T47D (cell line): Measurements from ENCODE around the gene WASF1.

Experiments used
- DNase-seq, 2 experiments: peaks; one replicate each; pipeline versions ENCODE4 v3.0.0 to v3.0.0-alpha.2; 2011 to 2012; ENCODE audit warnings: low read depth in 1 of 2, low spot score in 1 of 2
- JUND ChIP-seq: IDR thresholded peaks from 2 replicates; pipeline ENCODE4 v1.6.1; 2012; ENCODE audit warnings: low read depth
- in situ Hi-C: cut with HindIII; loops from 2 replicates; pipeline ENCODE4 v1.10.0; 2016; ENCODE audit warnings: low sequenced_read_pairs, low pct_unique_long_range_greater_than_20kb

The WASF1 gene

GRCh38 chr6:110190726-110191125 is 11.3 kb upstream of the WASF1 start:
- DNase-seq, result no peak
- TF ChIP-seq JUND, result no peak
- in situ Hi-C loops, result no loop called here

- in situ Hi-C loops, result no loop called here
- TF ChIP-seq JUND, result no peak
- no peak for DNase-seq
These were observed 9.3 kb upstream of the WASF1 start for GRCh38 chr6:110188791-110189190.

GRCh38 chr6:110185879-110186278 is 6.4 kb upstream of the WASF1 start:
- in situ Hi-C loops, result no loop called here
- DNase-seq, result no peak
- no peak for TF ChIP-seq JUND

GRCh38 chr6:110183292-110183885 is 3.9 kb upstream of the WASF1 start:
- TF ChIP-seq JUND, result no peak
- DNase-seq, result no peak
- in situ Hi-C loops, result no loop called here

- no peak for DNase-seq
- in situ Hi-C loops, result no loop called here
- no peak for TF ChIP-seq JUND
These were observed 1.9 kb upstream of the WASF1 start for GRCh38 chr6:110181131-110182030.

- in situ Hi-C loops, result no loop called here
- DNase-seq, result peak in 1 of 2 experiments; percentile 7
These were observed 948 bp upstream of the WASF1 start, which contains the start of gene CDC40 for GRCh38 chr6:110180228-110181008. TSS of gene CDC40 (plus strand) at chr6:110180427. CDS start at chr6:110180445, 18 bp downstream.

GRCh38 chr6:110178626-110179405 is 654 bp downstream of the WASF1 start:
- peak; percentile 16 to 74 for DNase-seq
- in situ Hi-C loops, result no loop called here
- no peak for TF ChIP-seq JUND

More at GRCh38 chr6:110180228-110181008, 948 bp upstream of the WASF1 start, which contains the start of gene CDC40:
- no peak for TF ChIP-seq JUND

- peak in 1 of 2 experiments; percentile 11 for DNase-seq
- in situ Hi-C loops, result no loop called here
- TF ChIP-seq JUND, result no peak
These were observed 5.9 kb downstream of the WASF1 start for GRCh38 chr6:110173506-110174132.

GRCh38 chr6:110170081-110170480 is 9.4 kb downstream of the WASF1 start:
- no peak for DNase-seq
- no peak for TF ChIP-seq JUND
- in situ Hi-C loops, result no loop called here

- in situ Hi-C loops, result no loop called here
- DNase-seq, result no peak
- no peak for TF ChIP-seq JUND
These were observed 21.0 kb downstream of the WASF1 start for GRCh38 chr6:110158479-110158878.

GRCh38 chr6:110147870-110148269 is 31.6 kb downstream of the WASF1 start:
- no peak for DNase-seq
- no peak for TF ChIP-seq JUND
- in situ Hi-C loops, result no loop called here
